ENCODE results near the gene NCBP2L. TPM values are rescaled to one million over a fixed set of nuclear protein-coding genes. Genes with fewer than 3 reads are reported as not detected.

The NCBP2L gene
- total RNA-seq, 1 experiment from 2014 or later: 0.20 TPM

DNA sequence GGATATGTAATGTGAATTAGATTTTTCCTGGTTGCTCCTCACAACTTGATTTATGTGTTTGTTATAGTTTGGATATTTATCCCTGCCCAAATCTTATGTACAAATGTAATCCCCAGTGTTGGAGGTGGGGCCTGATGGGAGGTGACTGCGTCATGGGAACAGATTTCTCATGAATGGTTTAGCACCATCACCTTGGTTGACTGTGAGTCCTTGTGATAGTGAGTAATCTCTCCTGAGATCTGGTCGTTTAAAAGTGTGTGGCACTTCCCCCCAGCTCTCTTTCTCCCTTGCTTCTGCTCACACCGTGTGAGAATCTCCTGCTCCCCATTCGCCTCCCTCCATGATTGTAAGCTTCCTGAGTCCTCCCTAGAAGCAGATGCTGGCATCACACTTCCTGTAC, 50.3 kb downstream of the NCBP2L start (continued):
- TF ChIP-seq, protein P1, sequence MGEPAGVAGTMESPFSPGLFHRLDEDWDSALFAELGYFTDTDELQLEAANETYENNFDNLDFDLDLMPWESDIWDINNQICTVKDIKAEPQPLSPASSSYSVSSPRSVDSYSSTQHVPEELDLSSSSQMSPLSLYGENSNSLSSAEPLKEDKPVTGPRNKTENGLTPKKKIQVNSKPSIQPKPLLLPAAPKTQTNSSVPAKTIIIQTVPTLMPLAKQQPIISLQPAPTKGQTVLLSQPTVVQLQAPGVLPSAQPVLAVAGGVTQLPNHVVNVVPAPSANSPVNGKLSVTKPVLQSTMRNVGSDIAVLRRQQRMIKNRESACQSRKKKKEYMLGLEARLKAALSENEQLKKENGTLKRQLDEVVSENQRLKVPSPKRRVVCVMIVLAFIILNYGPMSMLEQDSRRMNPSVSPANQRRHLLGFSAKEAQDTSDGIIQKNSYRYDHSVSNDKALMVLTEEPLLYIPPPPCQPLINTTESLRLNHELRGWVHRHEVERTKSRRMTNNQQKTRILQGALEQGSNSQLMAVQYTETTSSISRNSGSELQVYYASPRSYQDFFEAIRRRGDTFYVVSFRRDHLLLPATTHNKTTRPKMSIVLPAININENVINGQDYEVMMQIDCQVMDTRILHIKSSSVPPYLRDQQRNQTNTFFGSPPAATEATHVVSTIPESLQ (CRISPR knock-in tag; IDR thresholded peaks at IDR 0.05): no peak
- TF ChIP-seq, protein P2, sequence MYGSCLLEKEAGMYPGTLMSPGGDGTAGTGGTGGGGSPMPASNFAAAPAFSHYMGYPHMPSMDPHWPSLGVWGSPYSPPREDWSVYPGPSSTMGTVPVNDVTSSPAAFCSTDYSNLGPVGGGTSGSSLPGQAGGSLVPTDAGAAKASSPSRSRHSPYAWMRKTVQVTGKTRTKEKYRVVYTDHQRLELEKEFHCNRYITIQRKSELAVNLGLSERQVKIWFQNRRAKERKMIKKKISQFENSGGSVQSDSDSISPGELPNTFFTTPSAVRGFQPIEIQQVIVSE (CRISPR knock-in tag; IDR thresholded peaks at IDR 0.05; ENCODE audit: borderline replicate concordance): no peak
- TF ChIP-seq, protein P3, sequence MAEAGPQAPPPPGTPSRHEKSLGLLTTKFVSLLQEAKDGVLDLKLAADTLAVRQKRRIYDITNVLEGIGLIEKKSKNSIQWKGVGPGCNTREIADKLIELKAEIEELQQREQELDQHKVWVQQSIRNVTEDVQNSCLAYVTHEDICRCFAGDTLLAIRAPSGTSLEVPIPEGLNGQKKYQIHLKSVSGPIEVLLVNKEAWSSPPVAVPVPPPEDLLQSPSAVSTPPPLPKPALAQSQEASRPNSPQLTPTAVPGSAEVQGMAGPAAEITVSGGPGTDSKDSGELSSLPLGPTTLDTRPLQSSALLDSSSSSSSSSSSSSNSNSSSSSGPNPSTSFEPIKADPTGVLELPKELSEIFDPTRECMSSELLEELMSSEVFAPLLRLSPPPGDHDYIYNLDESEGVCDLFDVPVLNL (CRISPR knock-in tag; IDR thresholded peaks at IDR 0.05; ENCODE audit: borderline replicate concordance, low read depth): no peak
- TF ChIP-seq EMX1 (CRISPR knock-in tag; IDR thresholded peaks at IDR 0.05): no peak
- TF ChIP-seq NFE2L1 (CRISPR knock-in tag; IDR thresholded peaks at IDR 0.05): no peak
- no peak for TF ChIP-seq SMAD4 (CRISPR knock-in tag; IDR thresholded peaks at IDR 0.05)
- TF ChIP-seq PREB (CRISPR knock-in tag; IDR thresholded peaks at IDR 0.05; ENCODE audit: borderline replicate concordance): no peak
- TF ChIP-seq ZNF138 (CRISPR knock-in tag; conservative IDR thresholded peaks at IDR 0.05): no peak
- no peak for TF ChIP-seq ZNF121 (CRISPR knock-in tag; IDR thresholded peaks at IDR 0.05)
- TF ChIP-seq, protein P4, sequence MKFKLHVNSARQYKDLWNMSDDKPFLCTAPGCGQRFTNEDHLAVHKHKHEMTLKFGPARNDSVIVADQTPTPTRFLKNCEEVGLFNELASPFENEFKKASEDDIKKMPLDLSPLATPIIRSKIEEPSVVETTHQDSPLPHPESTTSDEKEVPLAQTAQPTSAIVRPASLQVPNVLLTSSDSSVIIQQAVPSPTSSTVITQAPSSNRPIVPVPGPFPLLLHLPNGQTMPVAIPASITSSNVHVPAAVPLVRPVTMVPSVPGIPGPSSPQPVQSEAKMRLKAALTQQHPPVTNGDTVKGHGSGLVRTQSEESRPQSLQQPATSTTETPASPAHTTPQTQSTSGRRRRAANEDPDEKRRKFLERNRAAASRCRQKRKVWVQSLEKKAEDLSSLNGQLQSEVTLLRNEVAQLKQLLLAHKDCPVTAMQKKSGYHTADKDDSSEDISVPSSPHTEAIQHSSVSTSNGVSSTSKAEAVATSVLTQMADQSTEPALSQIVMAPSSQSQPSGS (CRISPR knock-in tag; IDR thresholded peaks at IDR 0.05; ENCODE audit: borderline replicate concordance, low read depth): no peak

- H3K36me3 Mint-ChIP-seq: no peaks in the 10 kb centered on the region
- DNase-seq (ENCODE audit: low spot score): no peak
- peaks cover 17% of the 10 kb centered on the region for H3K4me1 Mint-ChIP-seq
- no peak overlapping the region for H3K4me3 Mint-ChIP-seq
- CTCF ChIA-PET: no interaction called here
- POLR2A ChIA-PET: no interaction called here
- H3K9me3 Mint-ChIP-seq: no peaks in the 10 kb centered on the region
- TF ChIP-seq ELF4 (CRISPR knock-in tag; IDR thresholded peaks at IDR 0.05; ENCODE audit: low read depth): no peak
- no peak for TF ChIP-seq ETV6 (CRISPR knock-in tag; IDR thresholded peaks at IDR 0.05)
- no peak overlapping the region for H3K27ac Mint-ChIP-seq
- ATAC-seq: no peak
- peaks cover 26% of the 10 kb centered on the region for H3K27me3 Mint-ChIP-seq (ENCODE audit: low read depth)
Observed at GRCh38 chrX:107829878-107830277, 52.3 kb downstream of the NCBP2L start.

- POLR2A ChIA-PET: no interaction called here
- no peak for TF ChIP-seq ZNF425 (CRISPR knock-in tag; conservative IDR thresholded peaks at IDR 0.05)
- TF ChIP-seq ZSCAN18 (CRISPR knock-in tag; IDR thresholded peaks at IDR 0.05): no peak
- no peak for TF ChIP-seq NR2C2 (CRISPR knock-in tag; IDR thresholded peaks at IDR 0.05)
- no peak for TF ChIP-seq GABPB1 (CRISPR knock-in tag; IDR thresholded peaks at IDR 0.05)
- no peak for TF ChIP-seq EMX1 (CRISPR knock-in tag; IDR thresholded peaks at IDR 0.05)
- no peak for TF ChIP-seq PRRX2 (CRISPR knock-in tag; IDR thresholded peaks at IDR 0.05)
- TF ChIP-seq ZNF121 (CRISPR knock-in tag; IDR thresholded peaks at IDR 0.05): no peak
- no peak for TF ChIP-seq CBFB (CRISPR knock-in tag; IDR thresholded peaks at IDR 0.05; ENCODE audit: low read depth)
- TF ChIP-seq TCF7 (CRISPR knock-in tag; IDR thresholded peaks at IDR 0.05; ENCODE audit: low read depth): no peak
- no peak for TF ChIP-seq NFE2L1 (CRISPR knock-in tag; IDR thresholded peaks at IDR 0.05)
- TF ChIP-seq, protein P1 (CRISPR knock-in tag; IDR thresholded peaks at IDR 0.05): no peak
- no peak for TF ChIP-seq ZNF671 (CRISPR knock-in tag; IDR thresholded peaks at IDR 0.05)
Observed at GRCh38 chrX:107831071-107831730, 53.7 kb downstream of the NCBP2L start.

More at GRCh38 chrX:107831071-107831730, 53.7 kb downstream of the NCBP2L start:
- Mint-ChIP-seq H3K27me3 (ENCODE audit: low read depth) (peaks cover 18% of the 10 kb centered on the region), H3K4me1 (peaks cover 13% of the 10 kb centered on the region), H3K4me3 (no peak overlapping the region), H3K9me3 (no peaks in the 10 kb centered on the region), H3K36me3 (no peaks in the 10 kb centered on the region), H3K27ac (no peak overlapping the region)
- no peak for ATAC-seq
- CTCF ChIA-PET: no interaction called here
- no peak for DNase-seq (ENCODE audit: low spot score)
